ENCODE measurements around the gene GGT5. TPM values are rescaled to one million over a fixed set of nuclear protein-coding genes. Genes with fewer than 3 reads are reported as not detected.

Gene GGT5
- total and polyA plus RNA-seq, 9 donors, result 4.6 to 34.0 (median 21.4) TPM

GRCh38 chr22:24230911-24231656, 13.8 kb downstream of the GGT5 start:
- 66 to 71% (median 70%) methylated on average over 18 of the region's 18 CpGs for WGBS, 3 donors
- Histone ChIP-seq H3K27me3 (no peaks in the 10 kb centered on the region), H3K4me3 (no peak overlapping the region), H3K4me1 (ENCODE audit: insufficient read depth) (no peaks in the 10 kb centered on the region), H3K27ac (no peak overlapping the region), H3K36me3 (no peaks in the 10 kb centered on the region), H3K9me3 (no peaks in the 10 kb centered on the region)
- TF ChIP-seq CTCF (IDR thresholded peaks at IDR 0.05), result no peak
- TF ChIP-seq POLR2A (IDR thresholded peaks at IDR 0.05), result no peak
- no peak for TF ChIP-seq EP300 (IDR thresholded peaks at IDR 0.05)
- intact Hi-C loops (cut with DNase I), result no loop called here
- DNase-seq, result peak in 1 of 5 donors; percentile 51

DNA sequence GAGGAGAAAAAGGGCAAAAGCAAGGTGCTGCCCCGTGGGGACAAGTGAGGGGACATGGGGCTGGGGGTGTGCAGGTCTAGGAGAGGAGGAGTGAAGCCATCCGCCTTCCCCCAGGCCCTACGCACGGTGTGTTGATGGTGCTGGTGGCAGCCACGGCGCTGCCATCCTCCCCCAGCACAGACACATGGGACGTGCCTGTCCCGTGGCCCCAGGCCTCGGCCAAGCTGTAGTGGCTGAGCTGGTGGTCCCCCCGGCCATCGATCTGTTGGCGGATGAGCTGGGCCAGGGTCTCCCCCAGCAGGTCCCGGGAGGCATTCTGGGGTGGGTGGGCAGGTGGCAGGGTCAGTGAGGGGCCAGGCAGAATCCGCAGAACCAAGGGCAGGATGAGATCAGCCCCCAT, 18.9 kb downstream of the GGT5 start:
- H3K27me3 ChIP-seq, result no peaks in the 10 kb centered on the region
- WGBS, 3 donors, result 89 to 96% (median 94%) methylated on average over 13 to 14 of the region's 14 CpGs
- peaks cover 0 to 4% of the 10 kb centered on the region in 2 donors for H3K9me3 ChIP-seq
- no peak overlapping the region for H3K27ac ChIP-seq
- H3K36me3 ChIP-seq, result no peaks in the 10 kb centered on the region
- no peaks in the 10 kb centered on the region for H3K4me1 ChIP-seq (ENCODE audit: insufficient read depth)
- TF ChIP-seq CTCF (IDR thresholded peaks at IDR 0.05) (no peak), POLR2A (IDR thresholded peaks at IDR 0.05) (no peak), EP300 (IDR thresholded peaks at IDR 0.05) (no peak)
- no peak overlapping the region for H3K4me3 ChIP-seq
- DNase-seq, result no peak
- intact Hi-C loops (cut with DNase I), result no loop called here

GRCh38 chr22:24225044-24225601, 19.8 kb downstream of the GGT5 start:
- Histone ChIP-seq H3K36me3 (no peaks in the 10 kb centered on the region), H3K27me3 (no peaks in the 10 kb centered on the region), H3K4me3 (no peak overlapping the region), H3K4me1 (ENCODE audit: insufficient read depth) (no peaks in the 10 kb centered on the region), H3K9me3 (peaks cover 0 to 4% of the 10 kb centered on the region in 2 donors), H3K27ac (no peak overlapping the region)
- DNase-seq, result no peak
- no peak for TF ChIP-seq EP300 (IDR thresholded peaks at IDR 0.05)
- no peak for TF ChIP-seq CTCF (IDR thresholded peaks at IDR 0.05)
- TF ChIP-seq POLR2A (IDR thresholded peaks at IDR 0.05), result no peak
- intact Hi-C loops (cut with DNase I), result no loop called here
- WGBS, 3 donors, result 92 to 98% (median 96%) methylated on average over 11 to 14 of the region's 14 CpGs

DNA sequence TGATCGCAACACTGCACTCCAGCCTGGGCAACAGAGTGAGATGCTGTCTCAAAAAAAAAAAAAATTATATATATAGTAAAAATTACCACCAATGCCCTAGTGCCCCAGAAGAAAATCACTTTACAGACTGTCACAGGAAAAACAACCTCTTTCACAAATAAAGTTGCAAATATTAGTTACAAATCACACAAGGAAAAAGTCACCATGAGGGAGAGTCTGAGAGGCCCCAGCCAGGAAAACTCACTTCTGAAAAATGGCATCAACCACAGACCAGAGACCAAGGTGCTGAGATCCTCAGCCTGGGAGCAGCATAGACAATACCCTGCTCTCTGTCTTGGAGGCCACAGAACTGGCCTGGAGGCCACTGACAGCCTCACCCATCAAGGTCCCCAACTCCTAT, 20.4 kb downstream of the GGT5 start:
- 77 to 100% (median 96%) methylated on average over 1 of the region's 1 CpG for WGBS, 3 donors
- Histone ChIP-seq H3K4me1 (ENCODE audit: insufficient read depth) (no peaks in the 10 kb centered on the region), H3K27ac (no peak overlapping the region), H3K36me3 (no peaks in the 10 kb centered on the region), H3K9me3 (peaks cover 0 to 4% of the 10 kb centered on the region in 2 donors), H3K4me3 (no peak overlapping the region), H3K27me3 (no peaks in the 10 kb centered on the region)
- no peak for DNase-seq
- intact Hi-C loops (cut with DNase I), result no loop called here
- TF ChIP-seq CTCF (IDR thresholded peaks at IDR 0.05), result no peak
- no peak for TF ChIP-seq POLR2A (IDR thresholded peaks at IDR 0.05)
- TF ChIP-seq EP300 (IDR thresholded peaks at IDR 0.05), result no peak
